GM12801 (cell line): ENCODE results near the gene TMEM42.

ENCODE experiments used
- CTCF ChIP-seq: IDR thresholded peaks from one replicate; pipeline ENCODE4 v1.5.1; 2011; ENCODE audit warnings: control low read depth; ENCODE audit not compliant: insufficient read length; ENCODE audit errors: extremely low read depth

Gene TMEM42

GRCh38 chr3:44914936-44915335 is 53.2 kb downstream of the TMEM42 start:
- no peak for TF ChIP-seq CTCF
